GM12891 (cell line): ENCODE data around the gene HJURP.

Source experiments
- POLR2A ChIP-seq: IDR thresholded peaks from 2 replicates; pipeline ENCODE4 v1.6.1; 2011; ENCODE audit warnings: low read depth, low read length, control low read depth
- POLR2AphosphoS5 ChIP-seq: IDR thresholded peaks from 2 replicates; pipeline ENCODE4 v1.6.1; 2011; ENCODE audit warnings: low read depth, low read length, control low read depth
- SPI1 ChIP-seq: IDR thresholded peaks from 2 replicates; pipeline ENCODE4 v1.6.1; 2011; ENCODE audit warnings: low read depth, low read length, control low read depth
- TAF1 ChIP-seq: IDR thresholded peaks from 2 replicates; pipeline ENCODE4 v1.6.1; 2011; ENCODE audit warnings: low read depth, low read length, control low read depth

DNA sequence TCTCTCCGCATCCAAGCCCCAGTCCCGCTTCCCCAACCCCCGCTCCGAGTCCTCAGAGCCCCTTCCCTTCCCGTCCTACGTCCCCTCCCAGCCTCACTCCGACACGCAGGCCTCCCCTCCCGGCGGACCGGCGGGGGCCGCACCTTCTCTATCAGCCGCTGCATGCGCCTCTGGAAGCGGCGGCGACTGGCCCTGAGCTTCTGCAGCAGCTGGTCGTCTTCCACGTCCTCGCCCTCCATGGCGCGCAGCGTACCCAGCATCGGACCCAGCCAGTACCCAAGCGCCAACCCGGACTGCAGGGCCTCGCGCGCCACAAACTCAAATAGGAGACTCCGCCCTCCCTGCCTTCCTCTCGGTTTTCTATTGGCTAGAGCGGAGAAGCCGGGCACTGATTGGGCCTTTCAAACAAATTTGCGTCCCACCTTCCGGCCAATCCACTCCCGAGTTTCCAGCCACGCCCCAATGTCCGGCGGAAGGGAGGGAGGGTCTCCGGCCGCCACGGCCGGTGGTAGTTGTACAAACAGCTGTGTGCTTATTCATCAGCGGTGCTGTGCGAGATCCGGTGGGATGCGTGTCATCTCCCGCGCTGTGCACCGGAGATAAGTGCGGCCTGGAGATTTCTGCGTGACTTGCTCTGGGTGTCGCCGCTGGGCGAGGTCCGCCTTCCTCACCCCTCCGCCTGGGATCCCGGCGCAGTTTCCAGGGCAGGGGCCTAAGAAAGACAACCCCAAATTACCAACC, at the start of gene HJURP:
- TF ChIP-seq POLR2A (peak; percentile 63), TAF1 (peak; percentile 38; the same call in 1 of the 2 replicates), POLR2AphosphoS5 (peak; percentile 84), SPI1 (no peak)
